Motor neuron (in vitro differentiated cells): ENCODE results near the gene FOXB1. TPM values are rescaled to one million over a fixed set of nuclear protein-coding genes. Genes with fewer than 3 reads are reported as not detected.

ENCODE experiments used
- ATAC-seq, 8 experiments: fragments of 200-7000 bp; cut with Tn5 transposase; replicated peaks in 6 of 8; 2 replicates each; pipeline ENCODE4 v1.8.0; 2021; ENCODE audit warnings: mild to moderate bottlenecking in 8 of 8, moderate library complexity in 8 of 8
- H3K27ac ChIP-seq, 2 donors: fragments of 250-450 bp; sonication (Bioruptor Pico); 2 replicates each; pipeline ENCODE4 v1.9.0; 2021; ENCODE audit warnings: antibody characterized with exemption in 2 of 2, mild to moderate bottlenecking in 2 of 2, moderate library complexity in 1 of 2
- H3K4me1 ChIP-seq, 2 donors: fragments of 250-450 bp; sonication (Bioruptor Pico); replicated peaks in 1 of 2; 2 replicates each; pipeline ENCODE4 v1.6.1; 2021; ENCODE audit warnings: antibody characterized with exemption in 2 of 2, mild to moderate bottlenecking in 2 of 2, moderate library complexity in 1 of 2
- H3K4me3 ChIP-seq, 5 donors: fragments of 250-450 bp; sonication (Bioruptor Pico); 2 replicates each; pipeline ENCODE4 v1.9.0; 2021; ENCODE audit warnings: antibody characterized with exemption in 5 of 5, mild to moderate bottlenecking in 5 of 5, moderate library complexity in 4 of 5
- WGBS, 10 experiments: fragments of 450-650 bp; shearing (Covaris generic); methylation state at CpG; one replicate each; pipeline ENCODE4 v1.0.0; 2022; 5-methylcytosine and 5-hydroxymethylcytosine counted together
- in situ Hi-C, 9 experiments: fragments of 400-800 bp; cut with MboI; loops; one replicate each; pipeline ENCODE4 v1.15.0; 2021; ENCODE audit warnings: low sequenced_read_pairs in 9 of 9, low pct_unique_long_range_greater_than_20kb in 2 of 9; ENCODE audit not compliant: unreplicated experiment in 9 of 9
- total RNA-seq, 8 experiments: library from RNA; unstranded; fragments of 300-600 nt; gene quantifications; 2 replicates each; pipeline versions ENCODE4 v1.2.3 to v1.2.4, GENCODE V29; 2022

Gene FOXB1
- total RNA-seq, 8 experiments from 2014 or later, result 0.28 to 13.6 (median 7.9) TPM; not detected in 2

DNA sequence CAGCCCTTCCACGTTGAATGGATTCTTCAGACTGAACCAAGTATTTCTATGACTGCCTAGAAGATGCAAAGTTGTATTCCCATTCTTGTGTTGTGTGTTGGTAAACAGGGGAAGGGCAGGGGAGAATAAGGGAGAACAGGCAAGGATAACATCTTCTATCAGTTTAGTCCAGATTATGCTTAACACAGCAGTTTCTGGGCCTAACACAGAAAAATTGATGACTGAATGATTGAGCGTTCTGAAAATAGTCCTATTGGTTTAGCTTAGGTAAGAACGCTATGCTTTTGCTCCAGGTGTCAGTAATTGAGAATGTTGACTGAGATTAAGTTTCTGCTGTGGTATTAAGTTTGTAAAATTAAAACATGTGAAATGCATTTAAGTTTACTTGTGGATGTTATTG lies 8.6 kb downstream of the FOXB1 start:
- ATAC-seq, result no peak
- H3K27ac ChIP-seq, result no peak overlapping the region
- H3K4me3 ChIP-seq, result no peak overlapping the region
- peaks cover 26 to 39% of the 10 kb centered on the region in 2 donors for H3K4me1 ChIP-seq
- in situ Hi-C loops, result no loop called here
- 8 to 94% (median 50%) methylated on average over 1 to 3 of the region's 3 CpGs for WGBS, 10 experiments

DNA sequence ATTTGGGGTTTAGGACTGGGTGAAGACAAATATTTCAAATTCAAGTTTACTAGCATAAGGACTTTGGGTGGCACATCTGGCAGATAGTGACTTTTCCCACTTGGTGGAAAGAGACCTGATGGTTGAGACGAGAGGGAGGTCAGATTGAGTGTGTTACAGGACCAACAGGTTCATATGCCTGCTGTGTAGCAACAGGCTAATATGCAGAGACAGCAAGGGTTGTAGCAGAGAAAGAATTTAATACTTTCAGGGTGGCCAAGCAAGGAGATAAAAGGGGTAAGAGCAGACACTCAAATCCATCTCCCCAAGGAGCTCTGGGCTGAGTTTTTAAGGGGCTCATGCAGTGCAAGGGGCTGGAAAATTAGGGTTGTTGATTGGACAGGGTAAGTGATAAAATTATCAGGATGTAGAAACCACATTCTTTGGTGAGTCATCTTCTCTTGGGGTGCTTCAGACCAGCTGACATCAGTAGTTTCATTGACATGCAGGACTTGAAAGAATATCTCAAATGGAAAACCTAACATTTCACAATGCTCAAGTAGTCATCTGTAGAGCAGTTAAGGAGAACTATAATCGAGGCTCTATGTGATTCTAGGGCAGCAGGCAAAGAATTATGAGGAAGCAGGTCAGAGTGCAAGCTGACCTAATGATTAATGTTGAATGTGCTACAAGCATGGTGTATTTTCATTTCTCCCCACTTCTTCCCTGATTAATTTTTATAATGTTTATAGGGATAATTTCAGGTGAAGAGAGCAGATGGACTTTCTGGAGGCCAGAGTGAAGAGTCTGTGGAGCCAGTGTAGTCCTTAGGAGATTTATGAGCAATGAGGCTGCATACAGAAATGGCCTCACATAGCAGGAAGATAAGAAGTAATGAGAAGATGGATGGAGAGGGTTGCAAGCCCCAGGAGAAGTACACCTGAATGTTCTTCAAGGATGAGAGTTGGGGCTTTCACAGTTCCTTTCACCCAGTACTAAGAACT lies 13.7 kb downstream of the FOXB1 start:
- in situ Hi-C loops, result no loop called here
- H3K4me1 ChIP-seq, result peaks cover 1 to 27% of the 10 kb centered on the region in 2 donors
- H3K27ac ChIP-seq, result no peak overlapping the region
- peak in 4 of 8 experiments; percentile 66 to 74 (median 68) for ATAC-seq
- 0 to 60% (median 0%) methylated on average over 1 to 2 of the region's 2 CpGs; no CpG with 5 or more reads in 1 of the 10 experiments for WGBS, 10 experiments
- H3K4me3 ChIP-seq, result no peak overlapping the region

DNA sequence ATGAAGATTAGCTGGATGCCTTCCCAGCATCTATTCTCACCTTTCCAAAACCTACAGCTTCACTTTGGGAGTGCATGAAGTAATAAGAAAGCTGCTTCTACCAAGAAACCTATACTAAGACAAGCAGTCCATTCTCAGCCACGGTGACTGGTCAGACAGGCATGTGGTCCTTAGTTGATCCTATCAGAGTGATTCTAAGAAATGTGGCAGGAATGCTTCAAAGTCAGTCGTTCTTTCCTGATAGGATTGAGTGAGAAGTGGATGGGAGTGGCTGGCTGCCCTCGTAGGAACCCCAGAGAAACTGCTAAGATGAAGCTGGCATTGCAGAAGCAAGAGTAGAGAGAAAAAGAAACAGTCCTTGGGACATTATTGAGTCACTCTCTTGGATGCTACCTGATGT lies 16.6 kb downstream of the FOXB1 start:
- no peak overlapping the region for H3K27ac ChIP-seq
- in situ Hi-C loops, result no loop called here
- WGBS, 10 experiments, result 0 to 92% (median 44%) methylated on average over 1 to 3 of the region's 3 CpGs; no CpG with 5 or more reads in 2 of the 10 experiments
- no peak for ATAC-seq
- H3K4me1 ChIP-seq, result peaks cover 5 to 36% of the 10 kb centered on the region in 2 donors
- no peak overlapping the region for H3K4me3 ChIP-seq

DNA sequence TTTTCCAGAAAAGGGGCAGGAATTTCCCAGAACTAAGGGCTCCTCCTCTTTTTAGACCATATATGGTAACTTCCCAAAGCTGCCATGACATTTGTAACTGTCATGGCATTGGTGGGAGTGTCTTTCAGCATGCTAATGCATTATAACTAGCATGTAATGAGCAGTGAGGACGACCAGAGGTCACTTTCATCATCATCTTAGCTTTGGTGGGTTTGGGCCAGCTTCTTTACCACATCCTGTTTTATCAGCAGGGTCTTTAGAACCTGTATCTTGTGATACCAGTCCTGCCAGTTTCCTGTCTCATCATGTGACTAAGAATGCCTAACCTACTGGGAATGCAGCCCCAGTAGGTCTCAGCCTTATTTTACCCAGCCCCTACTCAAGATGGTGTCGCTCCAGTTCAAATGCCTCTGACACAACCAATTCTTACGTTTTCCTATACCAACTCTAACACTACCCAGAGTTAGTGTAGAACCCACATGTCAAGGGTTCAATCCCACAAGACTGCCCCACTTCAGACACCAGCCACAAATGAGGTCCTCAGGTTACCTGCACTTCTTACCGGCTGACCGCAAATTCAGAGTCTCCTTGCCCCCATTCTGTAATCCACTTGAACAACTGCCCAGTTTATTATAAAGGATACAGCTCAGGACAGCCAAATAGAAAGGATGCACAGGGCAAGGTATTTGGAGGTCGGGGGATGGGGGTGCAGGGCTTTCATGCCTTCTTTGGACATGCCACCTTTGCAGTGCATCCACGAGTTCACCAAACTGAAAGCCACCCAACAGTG lies 17.7 kb downstream of the FOXB1 start:
- in situ Hi-C loops, result no loop called here
- Histone ChIP-seq H3K4me3 (no peak overlapping the region), H3K27ac (no peak overlapping the region), H3K4me1 (peaks cover 5 to 36% of the 10 kb centered on the region in 2 donors)
- peak in 5 of 8 experiments; percentile 44 to 67 (median 54) for ATAC-seq
- WGBS, 10 experiments, result 0 to 90% (median 53%) methylated on average over 1 to 7 of the region's 7 CpGs; no CpG with 5 or more reads in 1 of the 10 experiments

DNA sequence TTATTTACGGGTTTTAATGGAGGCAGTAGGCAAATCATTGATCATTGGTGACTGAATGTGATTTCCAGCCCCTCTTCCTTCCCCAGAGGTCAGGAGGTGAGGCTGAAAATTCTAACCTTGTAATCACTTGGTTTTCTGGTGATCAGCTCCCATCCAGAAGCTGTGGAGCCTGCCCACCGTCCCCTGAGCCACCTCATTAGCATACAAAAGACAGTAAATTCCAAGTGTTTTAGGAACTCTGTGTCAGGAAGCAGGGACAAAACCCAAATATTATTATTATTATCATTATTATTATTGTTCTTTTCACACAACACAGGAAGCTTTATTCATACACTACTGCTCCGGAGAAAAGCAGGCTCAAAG lies 18.2 kb downstream of the FOXB1 start:
- no peak for ATAC-seq
- H3K4me1 ChIP-seq, result peaks cover 5 to 33% of the 10 kb centered on the region in 2 donors
- WGBS, 10 experiments, result 48 to 100% (median 76%) methylated on average over 1 to 3 of the region's 3 CpGs; no CpG with 5 or more reads in 2 of the 10 experiments
- H3K4me3 ChIP-seq, result no peak overlapping the region
- no peak overlapping the region for H3K27ac ChIP-seq
- in situ Hi-C loops, result no loop called here

DNA sequence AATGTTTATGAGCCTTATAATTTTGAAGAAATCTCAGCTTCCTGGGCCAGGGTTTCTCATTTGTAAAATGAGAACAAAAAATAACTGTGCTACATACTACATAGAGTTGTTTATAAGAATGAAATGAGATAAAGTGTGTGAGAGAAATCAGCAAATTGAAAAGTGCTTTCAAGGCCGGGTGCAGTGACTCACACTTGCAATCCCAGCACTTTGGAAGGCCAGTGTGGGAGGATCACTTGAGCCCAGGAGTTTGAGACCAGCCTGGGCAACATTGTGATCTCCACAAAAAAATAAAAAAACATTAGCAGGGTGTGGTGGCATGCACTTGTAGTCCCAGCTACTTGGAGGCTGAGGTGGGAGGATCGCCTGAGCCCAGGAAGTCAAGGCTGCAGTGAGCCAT lies 22.4 kb downstream of the FOXB1 start:
- ATAC-seq, result no peak
- Histone ChIP-seq H3K4me3 (no peak overlapping the region), H3K27ac (no peak overlapping the region), H3K4me1 (peaks cover 5 to 21% of the 10 kb centered on the region in 2 donors)
- in situ Hi-C loops, result no loop called here
- 0 to 79% (median 69%) methylated on average over 1 to 2 of the region's 2 CpGs; no CpG with 5 or more reads in 6 of the 10 experiments for WGBS, 10 experiments

DNA sequence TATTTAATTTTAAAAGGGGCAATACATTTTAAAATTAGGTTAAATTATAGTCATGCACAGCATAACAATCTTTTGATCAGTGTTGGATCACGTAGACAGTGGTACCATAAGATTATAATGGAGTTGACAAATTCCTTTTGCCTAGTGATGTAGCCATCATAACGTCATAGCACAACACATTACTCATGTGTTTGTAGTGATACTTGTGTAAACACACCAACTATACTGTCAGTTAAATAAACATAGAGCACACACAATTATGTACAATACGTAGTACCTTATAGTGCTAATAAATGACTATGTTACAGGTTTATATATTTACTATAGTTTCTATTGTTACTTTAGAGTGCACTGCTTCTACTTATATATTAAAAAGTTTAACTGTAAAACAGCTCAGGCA lies 31.2 kb downstream of the FOXB1 start:
- 11 to 100% (median 81%) methylated on average over 1 to 3 of the region's 3 CpGs for WGBS, 10 experiments
- no peak overlapping the region for H3K4me3 ChIP-seq
- peak in 1 of 8 experiments; percentile 31 for ATAC-seq
- H3K27ac ChIP-seq, result no peak overlapping the region
- peaks cover 6 to 17% of the 10 kb centered on the region in 2 donors for H3K4me1 ChIP-seq
- in situ Hi-C loops, result no loop called here

DNA sequence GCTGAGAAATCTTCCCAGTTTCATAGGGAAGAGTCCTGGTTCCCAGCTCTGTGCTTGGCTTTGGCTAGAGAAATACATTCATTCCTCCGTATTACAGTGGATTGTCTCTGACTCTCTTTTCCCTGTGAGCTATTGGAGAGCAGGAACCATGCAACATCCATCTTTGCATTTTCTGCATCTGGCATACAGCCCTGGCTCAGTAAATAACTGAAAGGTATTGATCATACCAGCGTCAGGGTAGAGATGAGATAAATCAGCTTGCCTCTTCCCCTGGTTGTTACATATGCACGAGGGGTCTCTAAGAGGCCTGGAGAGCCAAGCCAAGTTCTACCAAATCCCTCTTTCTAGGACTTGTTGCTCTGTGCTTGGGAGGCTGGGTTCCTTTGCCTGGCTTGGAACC lies 35.2 kb downstream of the FOXB1 start:
- Histone ChIP-seq H3K4me3 (no peak overlapping the region), H3K4me1 (peaks cover 6 to 17% of the 10 kb centered on the region in 2 donors), H3K27ac (no peak overlapping the region)
- peak in 4 of 8 experiments; percentile 26 to 65 (median 39) for ATAC-seq
- WGBS, 10 experiments, result 8 to 63% (median 43%) methylated on average over 1 to 3 of the region's 3 CpGs; no CpG with 5 or more reads in 3 of the 10 experiments
- in situ Hi-C loops, result no loop called here

DNA sequence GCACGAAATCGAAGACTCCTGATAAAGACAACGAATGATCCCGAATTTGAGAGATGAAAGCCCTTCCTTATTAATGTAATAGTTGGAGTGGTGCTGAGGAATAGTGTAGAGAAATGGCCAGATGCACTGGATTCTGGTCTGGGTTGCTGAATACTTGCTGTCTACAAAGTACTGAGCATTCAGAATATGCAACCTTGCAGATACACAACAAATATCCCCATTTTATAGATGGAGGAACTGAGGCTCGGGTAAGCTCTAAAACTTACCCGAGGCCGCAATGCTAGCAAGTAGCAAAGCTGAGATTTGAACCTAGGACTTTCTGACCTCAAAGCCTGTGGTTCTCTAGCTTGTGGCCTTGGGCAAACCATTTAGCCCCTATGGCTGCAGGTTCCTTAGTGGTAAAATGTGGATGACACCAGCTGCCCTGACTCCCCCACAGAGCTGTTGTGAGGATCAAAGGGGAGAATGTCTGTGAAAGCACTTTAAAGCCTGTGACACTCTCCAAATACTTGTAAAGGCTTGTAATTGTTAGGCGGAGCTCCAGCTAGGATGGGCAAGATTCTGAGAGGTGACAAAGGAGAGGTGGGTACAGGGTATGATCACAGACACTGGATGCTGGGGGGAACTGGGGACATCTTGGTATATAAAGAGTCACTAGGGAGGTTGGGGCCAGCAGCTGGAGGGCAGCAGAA lies 39.8 kb downstream of the FOXB1 start:
- no peak for ATAC-seq
- Histone ChIP-seq H3K4me1 (peaks cover 6 to 8% of the 10 kb centered on the region in 2 donors), H3K4me3 (no peak overlapping the region), H3K27ac (no peak overlapping the region)
- 47 to 100% (median 87%) methylated on average over 1 to 8 of the region's 8 CpGs; no CpG with 5 or more reads in 5 of the 10 experiments for WGBS, 10 experiments
- in situ Hi-C loops, result no loop called here

DNA sequence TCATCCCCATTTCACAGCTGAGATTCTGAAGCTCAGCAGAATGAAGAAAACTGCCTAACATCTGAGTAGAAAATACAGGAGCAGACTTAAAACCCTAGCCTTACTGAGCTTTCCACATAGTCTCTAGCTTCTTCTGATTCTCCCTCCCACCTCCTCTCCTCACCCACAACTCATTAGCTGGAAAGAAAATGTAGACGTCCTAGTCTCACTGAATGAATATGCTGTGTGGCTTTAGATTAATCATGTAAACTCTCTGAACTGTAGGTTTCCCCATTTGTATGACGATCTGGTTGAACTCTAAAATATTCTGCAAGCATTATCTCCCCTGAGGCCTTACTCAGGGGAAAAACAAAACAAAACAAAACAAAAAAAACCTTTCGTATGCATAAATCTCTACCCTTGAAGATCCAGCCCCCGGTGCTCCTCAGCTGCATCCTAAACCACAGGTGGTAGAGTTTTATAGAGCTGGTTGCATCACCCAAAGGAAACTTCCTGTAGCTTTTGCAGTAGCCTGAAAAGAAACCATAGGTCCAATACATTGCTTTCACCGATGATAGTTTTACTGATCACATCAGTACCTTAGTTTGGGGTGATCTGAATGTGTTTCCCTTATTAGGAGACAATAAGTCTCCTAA lies 40.6 kb downstream of the FOXB1 start:
- in situ Hi-C loops, result no loop called here
- no peak overlapping the region for H3K27ac ChIP-seq
- no peak for ATAC-seq
- WGBS, 10 experiments, result 14 to 83% (median 44%) methylated on average over 1 to 5 of the region's 5 CpGs
- H3K4me3 ChIP-seq, result no peak overlapping the region
- H3K4me1 ChIP-seq, result no peaks in the 10 kb centered on the region

DNA sequence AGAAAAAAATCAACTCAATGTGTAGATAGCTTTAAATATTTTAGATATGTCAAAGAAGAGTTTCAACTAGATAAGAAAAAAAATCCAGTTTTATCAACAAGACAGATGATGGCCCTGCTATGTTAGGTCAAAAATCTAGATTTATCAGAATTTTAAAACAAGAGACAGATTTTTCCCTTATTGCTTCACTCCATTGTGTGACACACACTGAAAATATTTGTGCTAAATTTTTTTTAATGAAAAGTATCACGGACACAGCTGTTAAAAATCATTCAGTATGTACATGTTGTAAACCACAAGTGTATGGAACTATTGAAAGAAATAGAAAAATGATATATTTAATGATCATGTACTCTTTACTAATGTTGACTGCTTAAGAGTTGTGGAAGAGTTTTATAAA lies 43.6 kb downstream of the FOXB1 start:
- no peaks in the 10 kb centered on the region for H3K4me1 ChIP-seq
- in situ Hi-C loops, result no loop called here
- H3K27ac ChIP-seq, result no peak overlapping the region
- WGBS, 10 experiments, result 0 to 100% (median 83%) methylated on average over 1 of the region's 1 CpG
- no peak overlapping the region for H3K4me3 ChIP-seq
- no peak for ATAC-seq

DNA sequence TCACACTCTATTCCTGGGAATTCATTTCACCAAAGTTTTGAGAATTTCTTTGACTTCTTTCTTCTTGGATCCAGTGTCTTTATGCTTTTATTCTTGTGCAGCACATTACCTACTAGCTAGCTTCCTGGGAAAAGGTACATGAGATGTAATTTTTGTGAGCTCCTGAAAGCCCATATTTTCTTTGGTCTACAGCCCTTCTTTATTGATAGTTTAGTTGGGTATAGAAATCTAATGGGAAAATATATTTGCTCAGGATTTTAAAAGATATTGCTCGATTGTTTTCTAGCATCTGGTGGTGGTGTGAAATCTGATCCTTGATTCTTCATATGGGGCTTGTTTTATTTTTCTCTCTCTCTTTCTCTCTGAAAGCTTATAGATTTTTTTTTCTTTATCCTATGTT lies 45.8 kb downstream of the FOXB1 start:
- ATAC-seq, result no peak
- WGBS, 10 experiments, result 33 to 100% (median 78%) methylated on average over 1 of the region's 1 CpG; no CpG with 5 or more reads in 1 of the 10 experiments
- Histone ChIP-seq H3K4me1 (no peaks in the 10 kb centered on the region), H3K27ac (no peak overlapping the region), H3K4me3 (no peak overlapping the region)
- in situ Hi-C loops, result no loop called here
